ENCODE measurements around the gene BTK.
"Not testable (repeated sequence)": the region's sequence is repeated elsewhere in the genome, so short reads cannot be mapped to it uniquely, and the experiment has no call there.

Gene BTK

DNA sequence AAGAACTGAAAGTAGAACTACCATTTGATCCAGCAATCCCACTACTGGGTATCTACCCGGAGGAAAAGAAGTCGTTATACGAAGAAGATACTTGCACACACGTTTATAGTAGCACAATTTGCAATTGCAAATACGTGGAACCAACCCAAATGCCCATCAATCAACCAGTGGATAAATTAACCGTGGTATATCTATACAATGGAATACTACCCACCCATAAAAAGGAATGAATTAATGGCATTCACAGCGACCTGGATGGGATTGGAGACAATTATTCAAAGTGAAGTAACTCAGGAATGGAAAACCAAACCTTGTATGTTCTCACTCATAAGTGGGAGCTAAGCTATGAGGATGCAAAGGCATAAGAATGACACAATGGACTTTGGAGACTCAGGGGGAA, 51.7 kb downstream of the BTK start:
- DNase-seq = not testable (repeated sequence)

DNA sequence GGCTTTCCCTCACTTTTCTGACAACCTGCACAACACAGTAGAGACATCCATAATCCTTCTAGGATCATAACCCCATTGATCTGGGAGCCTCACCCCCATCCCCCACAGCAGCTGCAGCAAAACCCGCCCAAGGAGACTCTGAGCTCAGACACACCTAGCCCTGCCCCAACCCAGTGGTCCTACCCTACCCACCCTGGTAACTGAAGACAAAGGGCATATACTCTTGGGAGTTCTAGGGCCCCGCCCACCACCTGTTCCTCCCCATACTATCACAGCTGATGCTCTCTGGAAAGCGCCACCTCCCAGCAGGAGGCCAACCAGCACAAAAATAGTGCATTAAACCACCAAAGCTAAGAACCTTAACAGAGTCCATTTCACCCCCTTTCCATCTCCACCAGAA, 59.4 kb downstream of the BTK start:
- not testable (repeated sequence) for DNase-seq

DNA sequence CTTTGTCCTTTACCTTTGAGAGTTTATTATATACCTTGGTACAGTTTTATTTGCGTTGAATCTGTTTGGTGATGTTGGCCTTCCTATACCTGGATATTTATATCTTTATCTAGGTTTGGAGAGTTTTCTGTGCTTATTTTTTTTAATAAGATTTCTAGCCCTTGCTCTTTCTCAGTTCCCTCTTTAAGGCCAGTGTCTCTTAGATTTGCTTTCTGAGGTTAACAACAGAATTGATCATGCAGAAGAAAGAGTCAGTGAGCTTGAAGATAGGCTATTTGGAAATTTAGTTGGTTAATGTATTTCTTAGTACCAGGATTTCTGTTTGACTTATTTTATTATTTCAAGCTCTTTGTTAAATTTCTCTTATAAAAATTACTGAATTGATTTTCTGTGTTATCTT, 82.2 kb downstream of the BTK start:
- DNase-seq = no peak

All from femur (tissue), 1 donor.